ENCODE results near the gene MAP4K3.

DNA sequence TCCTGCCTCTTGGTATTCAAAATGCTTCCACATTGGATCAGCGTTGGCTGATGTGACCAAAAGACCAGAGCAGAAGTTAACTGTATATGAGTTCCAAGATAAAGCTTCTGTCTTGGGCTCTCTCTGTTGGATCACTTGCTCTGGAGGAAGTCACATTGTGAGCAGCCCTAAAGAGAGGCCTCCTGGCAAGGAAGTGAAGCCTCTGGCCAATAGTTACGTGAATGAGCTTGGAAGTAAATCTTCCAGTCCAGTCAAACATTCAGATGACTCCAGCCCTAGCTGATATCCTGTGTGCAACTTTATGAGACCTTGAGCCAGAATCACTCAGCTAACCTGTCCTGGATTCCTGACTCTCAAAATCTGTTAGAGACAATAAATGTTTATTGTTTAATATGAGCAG is 125.6 kb downstream of the MAP4K3 start:
- TF ChIP-seq CTCF (IDR thresholded peaks at IDR 0.05; ENCODE audit: insufficient read depth, low read depth, low read length) (no peak), EZH2 (IDR thresholded peaks at IDR 0.05; ENCODE audit: insufficient read depth, low read length) (no peak)

All from astrocyte (in vitro differentiated cells and primary cell).